ENCODE measurements around the gene NIP7. TPM values are rescaled to one million over a fixed set of nuclear protein-coding genes. Genes with fewer than 3 reads are reported as not detected.

The NIP7 gene
- total RNA-seq, 1 donor from 2014 or later: 22.9 TPM

GRCh38 chr16:69327585-69328310 lies 11.8 kb upstream of the NIP7 start:
- Mint-ChIP-seq H3K27me3 (no peaks in the 10 kb centered on the region), H3K27ac (no peak overlapping the region), H3K4me3 (ENCODE audit: low read depth) (no peak overlapping the region), H3K9me3 (ENCODE audit: low read depth) (no peaks in the 10 kb centered on the region), H3K36me3 (ENCODE audit: insufficient read depth) (peaks cover 16% of the 10 kb centered on the region), H3K4me1 (ENCODE audit: low read depth) (peaks cover 12% of the 10 kb centered on the region)
- TF ChIP-seq CTCF (IDR thresholded peaks at IDR 0.05; ENCODE audit: unreplicated experiment): no peak
- no peak for DNase-seq (ENCODE audit: low spot score, unreplicated experiment)

- H3K27me3 Mint-ChIP-seq: no peaks in the 10 kb centered on the region
- peaks cover 17% of the 10 kb centered on the region for H3K36me3 Mint-ChIP-seq (ENCODE audit: insufficient read depth)
- peak overlapping the region; percentile 77 for H3K4me3 Mint-ChIP-seq (ENCODE audit: low read depth)
- H3K4me1 Mint-ChIP-seq (ENCODE audit: low read depth): peaks cover 12% of the 10 kb centered on the region
- TF ChIP-seq CTCF (IDR thresholded peaks at IDR 0.05; ENCODE audit: unreplicated experiment): no peak
- no peak for DNase-seq (ENCODE audit: low spot score, unreplicated experiment)
- H3K27ac Mint-ChIP-seq: peak overlapping the region; percentile 81
- no peaks in the 10 kb centered on the region for H3K9me3 Mint-ChIP-seq (ENCODE audit: low read depth)
Measured at GRCh38 chr16:69328854-69329316, 10.7 kb upstream of the NIP7 start.

- peak overlapping the region; percentile 77 for H3K4me3 Mint-ChIP-seq (ENCODE audit: low read depth)
- peak overlapping the region; percentile 81 for H3K27ac Mint-ChIP-seq
- TF ChIP-seq CTCF (IDR thresholded peaks at IDR 0.05; ENCODE audit: unreplicated experiment): no peak
- DNase-seq (ENCODE audit: low spot score, unreplicated experiment): no peak
- no peaks in the 10 kb centered on the region for H3K9me3 Mint-ChIP-seq (ENCODE audit: low read depth)
- H3K27me3 Mint-ChIP-seq: no peaks in the 10 kb centered on the region
- peaks cover 12% of the 10 kb centered on the region for H3K4me1 Mint-ChIP-seq (ENCODE audit: low read depth)
- peaks cover 19% of the 10 kb centered on the region for H3K36me3 Mint-ChIP-seq (ENCODE audit: insufficient read depth)
Measured at GRCh38 chr16:69329369-69330285, 9.9 kb upstream of the NIP7 start.

GRCh38 chr16:69330286-69331109 lies 9.1 kb upstream of the NIP7 start, which contains the start of gene PDF:
TSS of gene PDF (minus strand) at chr16:69330588. CDS start at chr16:69330570, 18 bp downstream.
- Mint-ChIP-seq H3K27me3 (no peaks in the 10 kb centered on the region), H3K4me1 (ENCODE audit: low read depth) (peaks cover 12% of the 10 kb centered on the region), H3K9me3 (ENCODE audit: low read depth) (no peaks in the 10 kb centered on the region), H3K36me3 (ENCODE audit: insufficient read depth) (peaks cover 22% of the 10 kb centered on the region), H3K4me3 (ENCODE audit: low read depth) (peak within 1 kb of the TSS; percentile 77), H3K27ac (peak within 1 kb of the TSS; percentile 89)
- no peak for TF ChIP-seq CTCF (IDR thresholded peaks at IDR 0.05; ENCODE audit: unreplicated experiment)
- DNase-seq (ENCODE audit: low spot score, unreplicated experiment): peak; percentile 80
